ENCODE data around the gene TMEM106A. TPM values are rescaled to one million over a fixed set of nuclear protein-coding genes. Genes with fewer than 3 reads are reported as not detected.

The TMEM106A gene
- total and polyA plus RNA-seq, 2 of the 13 experiments (the other 11 are each of a cell fraction or from before 2014, with no cell fraction given): 16.9 to 35.9 TPM

DNA sequence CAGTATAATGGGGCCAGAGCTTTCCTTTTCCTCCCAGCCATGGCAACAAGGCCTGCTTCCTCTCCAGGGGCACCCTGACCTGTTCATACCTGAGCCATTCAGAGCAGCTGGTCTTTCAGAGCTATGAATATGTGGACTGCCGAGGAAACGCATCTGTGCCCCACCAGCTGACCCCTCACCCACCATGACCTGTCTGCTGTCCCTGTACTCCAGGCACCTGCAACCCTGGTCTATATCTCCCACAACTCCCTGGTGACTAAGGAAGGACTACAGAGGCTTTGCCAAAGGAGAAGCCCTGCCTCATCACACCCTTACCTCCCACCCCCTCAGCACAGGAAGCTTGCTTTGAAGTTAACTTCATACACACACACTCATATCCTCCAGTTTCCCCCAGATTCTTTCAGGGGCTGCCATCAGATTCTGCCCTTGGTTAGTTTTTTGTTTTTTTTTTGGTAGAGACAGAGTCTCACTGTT lies 6.0 kb downstream of the TMEM106A start (continued):
- TF ChIP-seq, protein P1, sequence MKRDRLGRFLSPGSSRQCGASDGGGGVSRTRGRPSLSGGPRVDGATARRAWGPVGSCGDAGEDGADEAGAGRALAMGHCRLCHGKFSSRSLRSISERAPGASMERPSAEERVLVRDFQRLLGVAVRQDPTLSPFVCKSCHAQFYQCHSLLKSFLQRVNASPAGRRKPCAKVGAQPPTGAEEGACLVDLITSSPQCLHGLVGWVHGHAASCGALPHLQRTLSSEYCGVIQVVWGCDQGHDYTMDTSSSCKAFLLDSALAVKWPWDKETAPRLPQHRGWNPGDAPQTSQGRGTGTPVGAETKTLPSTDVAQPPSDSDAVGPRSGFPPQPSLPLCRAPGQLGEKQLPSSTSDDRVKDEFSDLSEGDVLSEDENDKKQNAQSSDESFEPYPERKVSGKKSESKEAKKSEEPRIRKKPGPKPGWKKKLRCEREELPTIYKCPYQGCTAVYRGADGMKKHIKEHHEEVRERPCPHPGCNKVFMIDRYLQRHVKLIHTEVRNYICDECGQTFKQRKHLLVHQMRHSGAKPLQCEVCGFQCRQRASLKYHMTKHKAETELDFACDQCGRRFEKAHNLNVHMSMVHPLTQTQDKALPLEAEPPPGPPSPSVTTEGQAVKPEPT (CRISPR knock-in tag; IDR thresholded peaks at IDR 0.05; ENCODE audit: low read depth): 0 out of 2 replicates have a peak, but pooled peaks have one; percentile 10
- TF ChIP-seq HOXD1 (CRISPR knock-in tag; IDR thresholded peaks at IDR 0.05) (no peak), ETV6 (CRISPR knock-in tag; conservative IDR thresholded peaks at IDR 0.05) (peak; percentile 61; the same call in 1 of the 2 replicates), ZNF879 (CRISPR knock-in tag; IDR thresholded peaks at IDR 0.05) (no peak), KLF11 (CRISPR knock-in tag; IDR thresholded peaks at IDR 0.05) (no peak), ZNF383 (CRISPR knock-in tag; IDR thresholded peaks at IDR 0.05; ENCODE audit: borderline replicate concordance) (no peak), ZFP36L2 (CRISPR knock-in tag; IDR thresholded peaks at IDR 0.05) (no peak), BRD4 (CRISPR knock-in tag; IDR thresholded peaks at IDR 0.05) (no peak; the same call in 1 of the 2 replicates), MED1 (CRISPR knock-in tag; IDR thresholded peaks at IDR 0.05) (no peak), RXRA (CRISPR knock-in tag; IDR thresholded peaks at IDR 0.05) (no peak), ZNF678 (CRISPR knock-in tag; IDR thresholded peaks at IDR 0.05) (peak; percentile 13; the same call in 1 of the 2 replicates), ZNF558 (CRISPR knock-in tag; IDR thresholded peaks at IDR 0.05; ENCODE audit: borderline replicate concordance) (0 out of 2 replicates have a peak, but pooled peaks have one; percentile 45), HOXA7 (CRISPR knock-in tag; IDR thresholded peaks at IDR 0.05) (no peak), ZNF552 (CRISPR knock-in tag; IDR thresholded peaks at IDR 0.05; ENCODE audit: borderline replicate concordance) (no peak), GABPB1 (CRISPR knock-in tag; IDR thresholded peaks at IDR 0.05) (no peak), RXRB (CRISPR knock-in tag; IDR thresholded peaks at IDR 0.05; ENCODE audit: borderline replicate concordance) (no peak), ZNF557 (CRISPR knock-in tag; IDR thresholded peaks at IDR 0.05) (0 out of 2 replicates have a peak, but pooled peaks have one; percentile 3), RFX5 (IDR thresholded peaks at IDR 0.05; ENCODE audit: low read depth, low read length) (no peak), ZNF546 (CRISPR knock-in tag; conservative IDR thresholded peaks at IDR 0.05) (peak; percentile 43; the same call in 1 of the 2 replicates)
- TF ChIP-seq, protein P2, sequence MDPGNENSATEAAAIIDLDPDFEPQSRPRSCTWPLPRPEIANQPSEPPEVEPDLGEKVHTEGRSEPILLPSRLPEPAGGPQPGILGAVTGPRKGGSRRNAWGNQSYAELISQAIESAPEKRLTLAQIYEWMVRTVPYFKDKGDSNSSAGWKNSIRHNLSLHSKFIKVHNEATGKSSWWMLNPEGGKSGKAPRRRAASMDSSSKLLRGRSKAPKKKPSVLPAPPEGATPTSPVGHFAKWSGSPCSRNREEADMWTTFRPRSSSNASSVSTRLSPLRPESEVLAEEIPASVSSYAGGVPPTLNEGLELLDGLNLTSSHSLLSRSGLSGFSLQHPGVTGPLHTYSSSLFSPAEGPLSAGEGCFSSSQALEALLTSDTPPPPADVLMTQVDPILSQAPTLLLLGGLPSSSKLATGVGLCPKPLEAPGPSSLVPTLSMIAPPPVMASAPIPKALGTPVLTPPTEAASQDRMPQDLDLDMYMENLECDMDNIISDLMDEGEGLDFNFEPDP (CRISPR knock-in tag; conservative IDR thresholded peaks at IDR 0.05): 0 out of 2 replicates have a peak, but pooled peaks have one; percentile 8
- TF ChIP-seq, protein P3, sequence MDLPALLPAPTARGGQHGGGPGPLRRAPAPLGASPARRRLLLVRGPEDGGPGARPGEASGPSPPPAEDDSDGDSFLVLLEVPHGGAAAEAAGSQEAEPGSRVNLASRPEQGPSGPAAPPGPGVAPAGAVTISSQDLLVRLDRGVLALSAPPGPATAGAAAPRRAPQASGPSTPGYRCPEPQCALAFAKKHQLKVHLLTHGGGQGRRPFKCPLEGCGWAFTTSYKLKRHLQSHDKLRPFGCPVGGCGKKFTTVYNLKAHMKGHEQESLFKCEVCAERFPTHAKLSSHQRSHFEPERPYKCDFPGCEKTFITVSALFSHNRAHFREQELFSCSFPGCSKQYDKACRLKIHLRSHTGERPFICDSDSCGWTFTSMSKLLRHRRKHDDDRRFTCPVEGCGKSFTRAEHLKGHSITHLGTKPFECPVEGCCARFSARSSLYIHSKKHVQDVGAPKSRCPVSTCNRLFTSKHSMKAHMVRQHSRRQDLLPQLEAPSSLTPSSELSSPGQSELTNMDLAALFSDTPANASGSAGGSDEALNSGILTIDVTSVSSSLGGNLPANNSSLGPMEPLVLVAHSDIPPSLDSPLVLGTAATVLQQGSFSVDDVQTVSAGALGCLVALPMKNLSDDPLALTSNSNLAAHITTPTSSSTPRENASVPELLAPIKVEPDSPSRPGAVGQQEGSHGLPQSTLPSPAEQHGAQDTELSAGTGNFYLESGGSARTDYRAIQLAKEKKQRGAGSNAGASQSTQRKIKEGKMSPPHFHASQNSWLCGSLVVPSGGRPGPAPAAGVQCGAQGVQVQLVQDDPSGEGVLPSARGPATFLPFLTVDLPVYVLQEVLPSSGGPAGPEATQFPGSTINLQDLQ (CRISPR knock-in tag; IDR thresholded peaks at IDR 0.05): 0 out of 2 replicates have a peak, but pooled peaks have one; percentile 65
- TF ChIP-seq, protein P4, sequence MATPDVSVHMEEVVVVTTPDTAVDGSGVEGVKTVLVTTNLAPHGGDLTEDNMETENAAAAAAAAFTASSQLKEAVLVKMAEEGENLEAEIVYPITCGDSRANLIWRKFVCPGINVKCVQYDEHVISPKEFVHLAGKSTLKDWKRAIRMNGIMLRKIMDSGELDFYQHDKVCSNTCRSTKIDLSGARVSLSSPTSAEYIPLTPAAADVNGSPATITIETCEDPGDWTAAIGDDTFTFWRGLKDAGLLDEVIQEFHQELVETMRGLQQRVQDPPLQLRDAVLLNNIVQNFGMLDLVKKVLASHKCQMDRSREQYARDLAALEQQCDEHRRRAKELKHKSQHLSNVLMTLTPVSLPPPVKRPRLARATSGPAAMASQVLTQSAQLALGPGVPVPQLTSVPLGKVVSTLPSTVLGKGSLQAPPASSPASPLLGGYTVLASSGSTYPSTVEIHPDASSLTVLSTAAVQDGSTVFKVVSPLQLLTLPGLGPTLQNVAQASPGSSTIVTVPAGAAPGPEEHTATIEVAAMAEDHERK (CRISPR knock-in tag; IDR thresholded peaks at IDR 0.05; ENCODE audit: low read depth): no peak

Measured in HepG2 (cell line).